HG03159 (cell line): ENCODE results near the gene PIK3R3.

ENCODE experiments used
- ATAC-seq: cut with Tn5 transposase; IDR thresholded peaks from one replicate; pipeline ENCODE4 v1.9.1; 2021; ENCODE audit warnings: mild to moderate bottlenecking, moderate library complexity; ENCODE audit not compliant: unreplicated experiment

The PIK3R3 gene

GRCh38 chr1:45999507-45999906 lies 132.9 kb downstream of the PIK3R3 start:
- ATAC-seq: no peak

- ATAC-seq: no peak
Observed at GRCh38 chr1:45998020-45998617, 134.3 kb downstream of the PIK3R3 start.

- ATAC-seq: no peak
Observed at GRCh38 chr1:45995298-45995697, 137.1 kb downstream of the PIK3R3 start.

- no peak for ATAC-seq
Observed at GRCh38 chr1:45994423-45994822, 138.0 kb downstream of the PIK3R3 start.
